ENCODE measurements around the gene ZFP82. TPM values are rescaled to one million over a fixed set of nuclear protein-coding genes. Genes with fewer than 3 reads are reported as not detected.

The ZFP82 gene
- total RNA-seq, 1 experiment from 2014 or later = not detected

DNA sequence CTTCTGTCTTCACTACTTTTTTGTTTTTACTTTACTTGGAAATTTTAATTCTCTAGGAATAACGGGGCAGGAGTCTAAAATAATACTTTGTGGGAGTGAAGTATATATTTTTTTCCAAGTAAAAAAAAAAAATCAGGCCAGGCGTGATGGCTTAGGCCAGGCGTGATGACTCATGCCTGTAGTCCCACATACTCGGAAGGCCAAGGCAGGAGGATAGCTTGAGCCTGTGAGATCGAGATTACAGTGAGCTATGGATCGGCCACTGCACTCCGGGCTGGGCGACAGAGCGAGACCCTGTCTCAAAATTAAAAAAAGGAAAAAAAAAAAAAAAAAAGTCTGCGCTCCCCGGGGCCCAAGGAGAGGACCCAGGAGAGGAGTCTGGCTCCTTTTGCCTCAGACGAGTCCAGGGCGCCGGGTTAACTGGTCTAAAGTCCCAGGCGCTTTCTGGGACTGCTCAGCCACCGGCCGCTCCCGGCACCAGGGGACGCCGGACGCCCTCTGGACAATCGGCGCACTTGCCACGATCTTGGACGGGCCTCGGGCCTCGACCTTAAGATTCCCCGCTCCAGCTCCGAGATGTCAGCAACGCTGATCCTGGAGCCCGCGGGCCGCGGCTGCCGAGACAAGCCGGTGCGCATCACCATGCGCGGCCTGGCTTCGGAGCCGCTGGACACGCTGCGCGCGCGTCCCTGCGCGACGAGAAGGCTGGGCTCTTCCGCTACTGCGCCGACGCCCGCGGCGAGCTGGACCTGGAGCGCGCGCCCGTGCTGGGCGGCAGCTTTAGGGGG, 2.7 kb upstream of the ZFP82 start:
- intact Hi-C loops (cut with micrococcal nuclease) = no loop called here
- ChIA-PET CTCF (no interaction called here), RAD21 (ENCODE audit: low non-redundant PET in 1 of 2, low total read pairs in 2 of 2, uncharacterized antibody in 2 of 2, unreplicated experiment in 2 of 2) (no interaction called here), POLR2A (no interaction called here)
- H3K36me3 ChIP-seq (ENCODE audit: control insufficient read depth in 1 of 2, insufficient read depth in 2 of 2, low read length in 2 of 2) = no peaks in the 10 kb centered on the region
- no peak overlapping the region for H3K9ac ChIP-seq (ENCODE audit: low read length)
- TF ChIP-seq RAD21 (IDR thresholded peaks at IDR 0.05; ENCODE audit: low read depth) = no peak
- TF ChIP-seq SP1 (IDR thresholded peaks at IDR 0.05; ENCODE audit: low read depth) = no peak
- no peak for TF ChIP-seq SRF (IDR thresholded peaks at IDR 0.05; ENCODE audit: low read depth)
- no peak for TF ChIP-seq TCF7L2 (IDR thresholded peaks at IDR 0.05; ENCODE audit: borderline replicate concordance, extremely low read depth, insufficient read depth, insufficient read length)
- no peak for ATAC-seq
- H3K9me3 ChIP-seq (ENCODE audit: control insufficient read depth in 1 of 2, insufficient read depth in 1 of 2, low read depth in 1 of 2, low read length in 2 of 2) = peaks cover 4 to 13% of the 10 kb centered on the region in 2 experiments; a peak in 2 of 4 replicates
- no peak for DNase-seq (ENCODE audit: low read depth, low spot score)
- no peak overlapping the region for H3K4me3 ChIP-seq (replicated peaks in 1 of 2; ENCODE audit: low read depth in 1 of 2, low read length in 2 of 2)
- H3K9me2 ChIP-seq (ENCODE audit: insufficient read depth) = no peaks in the 10 kb centered on the region
- no TSS peak for BruUV-seq (replicated peaks)
- H2AFZ ChIP-seq (ENCODE audit: low read depth, low read length, poor library complexity, severe bottlenecking) = no peak overlapping the region
- H3K27ac ChIP-seq (ENCODE audit: low read depth, low read length) = no peak overlapping the region
- H3K27me3 ChIP-seq (ENCODE audit: insufficient read depth, low read length) = no peaks in the 10 kb centered on the region
- no peaks in the 10 kb centered on the region for H4K20me1 ChIP-seq (ENCODE audit: insufficient read depth)
- no peaks in the 10 kb centered on the region for H3K4me1 ChIP-seq (ENCODE audit: control insufficient read depth in 1 of 2, insufficient read depth in 2 of 2, low read length in 2 of 2)
- H3K79me2 ChIP-seq (ENCODE audit: insufficient read depth, low read length) = no peaks in the 10 kb centered on the region
- H3K4me2 ChIP-seq (ENCODE audit: low read length) = no peak overlapping the region

DNA sequence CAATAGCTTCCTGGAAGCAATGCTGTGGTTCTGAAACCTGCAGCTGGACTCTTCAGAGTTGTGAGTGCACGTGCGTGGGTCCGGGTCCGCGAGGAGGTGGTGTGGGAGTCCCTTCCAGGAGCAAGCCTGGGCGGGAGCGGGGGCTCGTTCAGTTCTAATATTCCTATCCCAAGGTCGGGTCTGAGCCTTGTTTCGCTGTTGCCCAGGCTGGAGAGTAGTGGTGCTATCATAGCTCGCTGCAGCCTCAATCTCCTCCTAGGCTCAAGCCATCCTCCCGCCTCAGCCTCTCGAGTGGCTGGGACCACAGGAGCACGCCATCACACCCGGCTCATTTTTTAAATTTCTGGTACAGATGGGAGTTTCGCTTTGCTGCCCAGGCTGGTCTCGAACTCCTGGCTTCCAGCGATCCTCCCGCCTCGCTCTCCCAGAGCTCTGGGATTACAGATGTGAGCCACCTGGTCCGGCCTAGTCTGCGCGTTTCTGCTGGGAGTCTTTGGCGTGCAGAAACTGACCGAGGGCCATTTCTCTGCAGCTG, 625 bp downstream of the ZFP82 start:
- ChIA-PET RAD21 (ENCODE audit: low non-redundant PET in 1 of 2, low total read pairs in 2 of 2, uncharacterized antibody in 2 of 2, unreplicated experiment in 2 of 2) (no interaction called here), CTCF (no interaction called here), POLR2A (no interaction called here)
- Histone ChIP-seq H3K36me3 (ENCODE audit: control insufficient read depth in 1 of 2, insufficient read depth in 2 of 2, low read length in 2 of 2) (no peaks in the 10 kb centered on the region), H2AFZ (ENCODE audit: low read depth, low read length, poor library complexity, severe bottlenecking) (no peak overlapping the region), H3K9me2 (ENCODE audit: insufficient read depth) (no peaks in the 10 kb centered on the region), H3K27me3 (ENCODE audit: insufficient read depth, low read length) (no peaks in the 10 kb centered on the region), H3K9me3 (ENCODE audit: control insufficient read depth in 1 of 2, insufficient read depth in 1 of 2, low read depth in 1 of 2, low read length in 2 of 2) (peaks cover 4 to 16% of the 10 kb centered on the region in 2 experiments; a peak in 2 of 4 replicates), H3K4me1 (ENCODE audit: control insufficient read depth in 1 of 2, insufficient read depth in 2 of 2, low read length in 2 of 2) (no peaks in the 10 kb centered on the region), H3K9ac (ENCODE audit: low read length) (no peak overlapping the region), H3K4me2 (ENCODE audit: low read length) (no peak overlapping the region), H3K4me3 (replicated peaks in 1 of 2; ENCODE audit: low read depth in 1 of 2, low read length in 2 of 2) (no peak overlapping the region), H3K79me2 (ENCODE audit: insufficient read depth, low read length) (no peaks in the 10 kb centered on the region), H4K20me1 (ENCODE audit: insufficient read depth) (no peaks in the 10 kb centered on the region), H3K27ac (ENCODE audit: low read depth, low read length) (no peak overlapping the region)
- ATAC-seq (no peak), DNase-seq (ENCODE audit: low read depth, low spot score) (no peak)
- no TSS peak for BruUV-seq (replicated peaks)
- no peak for TF ChIP-seq POLR2A (IDR thresholded peaks at IDR 0.05; ENCODE audit: borderline replicate concordance, extremely low read depth, insufficient read depth, insufficient read length)
- no peak for TF ChIP-seq YY1 (IDR thresholded peaks at IDR 0.05; ENCODE audit: extremely low read depth, insufficient replicate concordance, low read depth, low read length)
- intact Hi-C loops (cut with micrococcal nuclease) = no loop called here
